Stimulated activated CD4-positive, alpha-beta T cell treated with anti-CD3 and anti-CD28 coated beads, Interleukin-4, amount 100 ng/mL, for 24 hours (primary cell): ENCODE results near the gene NTN3.

ENCODE experiments used
- DNase-seq: peaks from one replicate; pipeline ENCODE4 v3.0.0-alpha.2; 2020

The NTN3 gene

DNA sequence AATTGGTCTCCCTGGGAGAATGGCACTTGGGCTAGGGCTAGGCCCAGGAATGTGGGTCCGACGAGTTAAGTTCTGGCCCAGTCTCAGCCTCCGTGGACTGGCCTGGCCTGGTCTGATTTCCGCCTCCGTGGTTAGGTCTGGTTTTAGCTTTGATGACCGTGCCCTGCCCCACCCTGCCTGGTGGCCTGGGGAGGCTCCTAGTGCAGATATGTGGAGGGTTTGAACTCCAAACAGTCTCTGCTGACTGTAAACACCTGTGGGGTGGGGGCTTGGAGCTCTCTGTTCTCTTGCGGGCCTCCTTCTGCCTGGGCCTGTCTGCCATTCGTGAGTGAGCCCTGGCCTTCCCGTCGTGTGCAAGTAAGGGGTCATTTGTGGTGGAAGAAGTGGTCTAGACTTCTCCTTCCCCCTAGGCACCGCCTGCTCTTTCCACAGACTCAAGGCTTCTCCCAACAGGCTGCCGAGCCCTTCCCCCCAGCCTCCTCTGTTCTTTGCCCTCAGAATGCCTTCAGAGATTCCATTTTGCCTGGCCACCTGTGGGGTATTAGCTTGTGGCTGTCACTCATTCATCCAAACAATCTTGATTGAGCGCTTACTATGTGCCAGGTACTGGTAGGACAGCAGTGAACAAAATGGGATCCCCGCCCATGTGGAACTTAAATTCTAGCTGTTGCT lies 44.2 kb downstream of the NTN3 start:
- no peak for DNase-seq

DNA sequence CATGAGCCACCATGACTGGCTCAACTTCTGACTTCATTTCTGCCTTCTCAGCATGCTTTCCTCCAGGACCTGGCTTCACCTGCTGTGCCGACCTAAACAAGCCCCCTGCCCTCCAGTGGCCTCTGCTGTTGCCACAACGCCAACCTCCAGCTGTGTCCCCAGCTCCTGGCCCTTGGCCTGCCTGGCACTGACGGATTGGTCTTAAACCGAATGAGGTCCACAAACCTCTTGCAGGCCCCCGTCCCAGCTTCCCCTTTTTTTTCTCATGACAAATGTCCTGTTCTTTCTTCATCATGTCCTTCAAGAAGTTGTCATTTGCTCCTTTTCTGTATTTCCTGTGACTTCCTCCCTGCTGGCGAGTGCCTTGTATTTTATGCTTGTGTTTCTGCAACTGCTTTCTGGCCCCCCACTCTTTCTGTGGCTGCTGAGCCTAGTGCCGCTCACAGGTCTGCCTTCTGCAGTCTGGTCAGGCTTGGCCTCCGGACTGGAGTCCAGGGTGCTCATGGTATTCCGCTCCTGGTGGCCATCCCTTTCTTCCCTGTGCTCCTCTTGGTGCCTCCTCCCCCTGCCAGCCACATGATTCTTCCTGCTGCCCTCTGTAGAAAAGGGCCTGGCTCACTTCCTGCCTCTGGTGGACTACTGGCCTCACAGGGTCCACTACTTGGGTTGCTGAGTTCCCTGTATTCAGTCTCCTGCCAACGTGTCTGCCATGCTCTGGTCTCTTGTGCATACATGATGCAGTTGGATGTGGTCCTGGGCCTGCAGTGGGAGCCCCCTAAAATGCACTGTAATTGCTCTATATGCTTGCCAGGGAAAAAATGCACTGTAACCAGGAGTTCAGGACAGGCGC lies 45.5 kb downstream of the NTN3 start:
- DNase-seq, result no peak

DNA sequence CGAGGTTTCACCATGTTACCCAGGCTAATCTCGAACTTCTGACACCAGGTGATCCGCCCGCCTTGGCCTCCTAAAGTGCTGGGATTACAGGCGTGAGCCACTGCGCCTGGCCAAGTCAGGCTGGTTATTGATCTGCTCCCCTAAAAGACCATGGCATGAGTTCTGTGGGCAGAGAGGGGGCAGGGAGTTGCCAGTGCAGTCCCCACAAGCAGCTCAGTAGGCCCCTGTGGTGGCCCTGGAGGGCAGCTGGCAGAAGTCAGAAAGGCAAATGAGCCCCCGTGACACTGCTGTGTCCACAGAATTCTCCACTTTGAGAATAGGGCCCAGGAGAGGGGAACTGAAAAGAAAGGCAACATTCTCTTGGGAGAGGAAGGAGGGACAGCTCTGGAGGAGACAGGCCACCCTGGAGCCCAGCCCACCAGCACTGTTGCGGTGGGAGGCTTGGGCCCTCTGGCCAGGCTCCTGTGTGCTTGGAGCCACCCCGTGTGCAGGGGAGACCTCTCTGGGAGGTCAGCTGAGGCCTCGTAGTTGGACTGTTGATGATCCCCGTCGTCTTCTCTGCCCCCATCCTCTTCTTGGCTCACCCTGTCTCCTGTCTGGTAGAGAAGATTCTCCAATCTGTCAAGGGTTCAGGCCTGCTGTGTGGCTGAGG lies 47.0 kb downstream of the NTN3 start:
- DNase-seq, result no peak

DNA sequence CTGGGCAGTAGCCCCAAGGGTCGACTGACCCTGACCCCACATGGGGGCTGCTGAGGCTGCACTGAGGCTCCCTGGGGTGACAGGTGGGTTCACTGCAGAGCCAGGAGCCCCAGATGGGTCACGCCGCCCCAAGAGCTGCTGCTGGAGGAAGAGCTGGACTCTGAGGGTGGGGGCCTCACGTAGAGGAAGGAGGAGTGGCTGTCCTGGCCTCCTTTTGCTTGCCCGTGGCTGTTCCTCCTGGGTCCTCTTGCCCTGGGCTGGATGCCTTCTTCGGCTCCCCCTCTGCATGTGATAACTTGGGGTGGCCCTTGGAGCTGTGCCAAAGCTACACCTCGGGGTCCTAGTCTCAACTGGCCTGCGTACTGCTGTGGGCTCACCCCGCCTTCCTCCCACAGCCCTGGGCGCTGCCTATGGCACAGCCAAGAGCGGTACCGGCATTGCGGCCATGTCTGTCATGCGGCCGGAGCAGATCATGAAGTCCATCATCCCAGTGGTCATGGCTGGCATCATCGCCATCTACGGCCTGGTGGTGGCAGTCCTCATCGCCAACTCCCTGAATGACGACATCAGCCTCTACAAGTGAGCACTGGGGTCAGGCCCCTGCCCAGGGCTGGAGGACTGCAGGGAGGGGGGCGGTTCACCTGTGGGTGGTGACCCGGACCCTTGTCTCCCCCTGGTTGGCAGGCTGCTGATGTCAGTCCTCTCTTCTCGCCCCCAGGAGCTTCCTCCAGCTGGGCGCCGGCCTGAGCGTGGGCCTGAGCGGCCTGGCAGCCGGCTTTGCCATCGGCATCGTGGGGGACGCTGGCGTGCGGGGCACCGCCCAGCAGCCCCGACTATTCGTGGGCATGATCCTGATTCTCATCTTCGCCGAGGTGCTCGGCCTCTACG lies 48.0 kb downstream of the NTN3 start:
- no peak for DNase-seq

DNA sequence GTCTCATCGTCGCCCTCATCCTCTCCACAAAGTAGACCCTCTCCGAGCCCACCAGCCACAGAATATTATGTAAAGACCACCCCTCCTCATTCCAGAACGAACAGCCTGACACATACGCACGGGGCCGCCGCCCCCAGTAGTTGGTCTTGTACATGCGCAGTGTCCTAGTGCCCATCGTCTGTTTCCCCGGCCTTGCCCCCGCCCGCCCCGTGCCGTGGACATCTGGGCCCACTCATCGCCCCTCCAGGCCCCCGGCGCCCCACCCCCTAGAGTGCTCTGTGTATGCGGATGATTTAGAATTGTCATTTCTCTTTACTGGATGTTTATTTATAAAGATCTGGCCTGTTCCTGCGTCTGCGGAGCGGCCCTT lies 48.6 kb downstream of the NTN3 start:
- DNase-seq, result no peak

DNA sequence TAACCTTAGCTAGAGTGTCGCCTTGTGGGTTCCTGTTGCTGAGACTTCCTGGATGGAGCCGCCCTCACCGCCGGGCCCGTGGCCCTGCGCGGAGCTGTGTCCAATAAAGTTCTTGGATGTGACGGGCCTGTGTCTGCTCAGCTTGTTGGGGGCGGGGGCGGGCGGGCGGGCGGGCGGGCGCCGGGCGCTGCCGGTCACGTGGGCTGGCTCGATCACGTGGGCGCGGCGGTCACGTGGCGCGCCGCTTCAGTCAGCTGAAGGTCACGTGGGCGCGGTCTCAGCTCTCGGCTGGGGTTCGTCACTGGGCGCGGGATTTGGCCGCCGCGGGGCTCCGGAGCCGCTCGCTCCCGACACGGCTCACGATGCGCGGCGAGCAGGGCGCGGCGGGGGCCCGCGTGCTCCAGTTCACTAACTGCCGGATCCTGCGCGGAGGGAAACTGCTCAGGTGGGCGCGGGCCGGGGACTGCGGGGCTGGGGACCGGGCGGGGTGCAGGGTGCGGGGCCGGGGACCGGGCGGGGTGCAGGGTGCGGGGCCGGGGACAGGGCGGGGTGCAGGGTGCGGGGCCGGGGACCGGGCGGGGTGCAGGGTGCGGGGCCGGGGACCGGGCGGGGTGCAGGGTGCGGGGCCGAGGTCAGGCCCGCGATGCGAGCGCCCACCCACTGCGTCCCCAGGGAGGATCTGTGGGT lies 49.1 kb downstream of the NTN3 start, which contains the start of gene AMDHD2:
Gene AMDHD2 (plus strand): TSS at position 275 of the 687 bp plus-strand sequence. CDS start 88 bp downstream, at position 363.
- DNase-seq, result peak; percentile 90

DNA sequence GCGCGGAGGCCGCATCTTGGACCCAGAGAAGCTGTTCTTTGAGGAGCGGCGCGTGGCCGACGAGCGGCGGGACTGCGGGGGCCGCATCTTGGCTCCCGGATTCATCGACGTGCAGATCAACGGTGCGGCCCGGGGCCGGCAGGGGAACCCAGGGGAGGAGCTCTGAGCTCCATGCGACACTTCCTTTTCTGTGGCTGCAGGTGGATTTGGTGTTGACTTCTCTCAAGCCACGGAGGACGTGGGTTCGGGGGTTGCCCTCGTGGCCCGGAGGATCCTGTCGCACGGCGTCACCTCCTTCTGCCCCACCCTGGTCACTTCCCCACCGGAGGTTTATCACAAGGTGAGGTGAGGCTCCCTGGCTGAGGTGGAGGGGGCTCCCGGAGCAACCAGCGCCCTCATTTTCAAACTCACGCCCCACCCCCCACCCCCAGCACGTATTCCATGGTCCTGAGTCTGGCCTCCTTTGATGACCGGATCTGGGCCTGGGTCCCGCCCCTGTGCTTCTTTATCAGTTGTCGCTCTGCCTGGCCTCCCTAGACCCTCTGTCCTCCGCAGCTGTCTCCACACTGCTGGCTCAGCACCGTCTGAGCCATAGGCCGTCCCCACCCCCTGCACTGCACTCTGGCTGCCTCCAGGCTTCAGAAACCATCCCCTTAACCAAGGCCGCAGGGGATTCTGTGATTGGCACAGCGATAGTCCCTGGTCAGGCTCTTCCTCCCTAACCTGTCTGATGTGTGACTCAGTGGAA lies 49.9 kb downstream of the NTN3 start:
- DNase-seq, result peak; percentile 49
